HCT116 (cell line): ENCODE data around the gene CNPPD1. TPM values are rescaled to one million over a fixed set of nuclear protein-coding genes. Genes with fewer than 3 reads are reported as not detected.

ENCODE experiments used
- ATAC-seq: fragments of 200-7000 bp; cut with Tn5 transposase; 2 replicates; pipeline ENCODE4 v1.9.1; 2020; ENCODE audit warnings: mild to moderate bottlenecking, moderate library complexity
- BruUV-seq: library from RNA; stranded (reverse); fragments of 400-500 nt; replicated peaks from 2 replicates; lab custom pipeline; 2021; lab: Mats Ljungman, UMichigan
- CTCF ChIA-PET: fragments of 300-600 bp; sonication (Branson Sonifier 250); formaldehyde crosslinking; loops from one replicate; lab custom pipeline; 2021; ENCODE audit warnings: antibody characterized with exemption; lab: Charles Lee
- POLR2A ChIA-PET: fragments of 300-600, 350-600 bp; sonication (Branson Sonifier 250); formaldehyde crosslinking; loops from one replicate; lab custom pipeline; 2021; ENCODE audit warnings: antibody characterized with exemption; lab: Charles Lee
- RAD21 ChIA-PET, 2 experiments: fragments of 300-600 bp; sonication (Branson Sonifier 250); formaldehyde crosslinking; loops; one replicate each; lab custom pipeline; 2023; ENCODE audit warnings: low total read pairs in 2 of 2; ENCODE audit not compliant: uncharacterized antibody in 2 of 2, unreplicated experiment in 2 of 2, low non-redundant PET in 1 of 2; lab: Charles Lee
- DNase-seq: peaks from one replicate; pipeline ENCODE4 v3.0.0-alpha.2; 2010; ENCODE audit warnings: low read depth, low spot score
- H2AFZ ChIP-seq: fragments of 200-600 bp; shearing (Covaris generic), sonication (generic); 2 replicates; pipeline ENCODE4 v1.6.1; 2017; ENCODE audit warnings: low read depth, mixed run types, mixed read lengths, antibody characterized with exemption, low read length; ENCODE audit not compliant: poor library complexity, severe bottlenecking
- H3K27ac ChIP-seq: 2 replicates; pipeline ENCODE4 v1.5.1; 2012; ENCODE audit warnings: low read depth, low read length
- H3K27me3 ChIP-seq: fragments of 200-600 bp; sonication (generic); 2 replicates; pipeline ENCODE4 v1.6.1; 2016; ENCODE audit warnings: mixed run types, low read length, mixed read lengths; ENCODE audit not compliant: insufficient read depth
- H3K36me3 ChIP-seq, 2 experiments: fragments of 200-500 bp in 1 of 2; fragments of 200-600 bp in 1 of 2; sonication (Bioruptor generic) in 1 of 2; sonication (generic) in 1 of 2; 2 replicates each; pipeline versions ENCODE4 v1.5.1 to v1.6.1; 2014 to 2016; ENCODE audit warnings: low read length in 2 of 2, inconsistent platforms in 1 of 2, mixed read lengths in 1 of 2, mixed run types in 1 of 2; ENCODE audit not compliant: insufficient read depth in 2 of 2, control insufficient read depth in 1 of 2
- H3K4me1 ChIP-seq, 2 experiments: fragments of 200-600 bp in 1 of 2; sonication (generic) in 1 of 2; 2 replicates each; pipeline versions ENCODE4 v1.5.1 to v1.6.1; 2012 to 2017; ENCODE audit warnings: low read length in 2 of 2, inconsistent platforms in 1 of 2, mild to moderate bottlenecking in 1 of 2, mixed read lengths in 1 of 2, mixed run types in 1 of 2, moderate library complexity in 1 of 2; ENCODE audit not compliant: insufficient read depth in 2 of 2, control insufficient read depth in 1 of 2
- H3K4me2 ChIP-seq: fragments of 200-600 bp; sonication (generic); 2 replicates; pipeline ENCODE4 v1.6.1; 2017; ENCODE audit warnings: mixed run types, low read length, mixed read lengths
- H3K4me3 ChIP-seq, 2 experiments: fragments of 200-600 bp in 1 of 2; sonication (generic) in 1 of 2; replicated peaks in 1 of 2; 2 replicates each; pipeline ENCODE4 v1.5.1; 2011 to 2016; ENCODE audit warnings: low read length in 2 of 2, control low read depth in 1 of 2, low read depth in 1 of 2, mild to moderate bottlenecking in 1 of 2, mixed read lengths in 1 of 2, mixed run types in 1 of 2
- H3K79me2 ChIP-seq: fragments of 200-600 bp; sonication (generic); 2 replicates; pipeline ENCODE4 v1.6.1; 2017; ENCODE audit warnings: mild to moderate bottlenecking, mixed run types, low read length, moderate library complexity, mixed read lengths; ENCODE audit not compliant: insufficient read depth
- H3K9ac ChIP-seq: fragments of 200-600 bp; sonication (generic); 2 replicates; pipeline ENCODE4 v1.6.1; 2016; ENCODE audit warnings: low read length, mixed read lengths
- H3K9me2 ChIP-seq: fragments of 200-600 bp; sonication (generic), shearing (Covaris generic); 2 replicates; pipeline ENCODE4 v1.6.1; 2017; ENCODE audit warnings: mixed run types, mild to moderate bottlenecking, moderate library complexity; ENCODE audit not compliant: insufficient read depth
- H3K9me3 ChIP-seq, 2 experiments: fragments of 200-500 bp in 1 of 2; fragments of 200-600 bp in 1 of 2; sonication (Bioruptor generic) in 1 of 2; sonication (generic) in 1 of 2; 2 replicates each; pipeline ENCODE4 v1.6.1; 2014 to 2017; ENCODE audit warnings: low read length in 2 of 2, mixed read lengths in 2 of 2, inconsistent platforms in 1 of 2, low read depth in 1 of 2, mild to moderate bottlenecking in 1 of 2, mixed run types in 1 of 2, moderate library complexity in 1 of 2; ENCODE audit not compliant: control insufficient read depth in 1 of 2, insufficient read depth in 1 of 2
- H4K20me1 ChIP-seq: fragments of 200-600 bp; sonication (generic), shearing (Covaris generic); 2 replicates; pipeline ENCODE4 v1.6.1; 2017; ENCODE audit warnings: mixed run types, mild to moderate bottlenecking, moderate library complexity; ENCODE audit not compliant: insufficient read depth
- POLR2A ChIP-seq: IDR thresholded peaks from 2 replicates; pipeline ENCODE4 v1.7.0; 2011; ENCODE audit warnings: borderline replicate concordance; ENCODE audit not compliant: insufficient read depth, insufficient read length; ENCODE audit errors: extremely low read depth
- POLR2AphosphoS5 ChIP-seq: IDR thresholded peaks from 2 replicates; pipeline ENCODE4 v1.6.1; 2011; ENCODE audit warnings: mild to moderate bottlenecking, low read depth, low read length, moderate library complexity
- SP1 ChIP-seq: IDR thresholded peaks from 2 replicates; pipeline ENCODE4 v1.6.1; 2012; ENCODE audit warnings: low read depth
- YY1 ChIP-seq: IDR thresholded peaks from 2 replicates; pipeline ENCODE4 v1.6.1; 2011; ENCODE audit warnings: low read length, low read depth, moderate library complexity, mild to moderate bottlenecking; ENCODE audit not compliant: insufficient replicate concordance; ENCODE audit errors: extremely low read depth
- intact Hi-C: fragments of 100-400 bp; cut with micrococcal nuclease; formaldehyde crosslinking; loops from 2 replicates; pipeline ENCODE4 v1.10.0; 2022
- total RNA-seq: library from RNA; stranded (reverse); gene quantifications from one replicate; pipeline ENCODE4 v1.2.1, GENCODE V29; 2021; ENCODE audit not compliant: unreplicated experiment
- TF ChIP-seq, protein P1 (sequence below), 3 experiments: fragments of 200-600 bp in 1 of 3; sonication (generic) in 1 of 3; IDR thresholded peaks in 2 of 3; conservative IDR thresholded peaks in 1 of 3; 2 replicates each; pipeline ENCODE4 v1.5.1; 2012 to 2017; ENCODE audit warnings: low read depth in 2 of 3, low read length in 2 of 3, antibody characterized with exemption in 1 of 3, borderline replicate concordance in 1 of 3, control low read depth in 1 of 3, mild to moderate bottlenecking in 1 of 3, mixed read lengths in 1 of 3, mixed run types in 1 of 3, moderate library complexity in 1 of 3; ENCODE audit not compliant: insufficient read depth in 1 of 3

CNPPD1 gene
- total RNA-seq, 1 experiment from 2014 or later: 41.9 TPM

DNA sequence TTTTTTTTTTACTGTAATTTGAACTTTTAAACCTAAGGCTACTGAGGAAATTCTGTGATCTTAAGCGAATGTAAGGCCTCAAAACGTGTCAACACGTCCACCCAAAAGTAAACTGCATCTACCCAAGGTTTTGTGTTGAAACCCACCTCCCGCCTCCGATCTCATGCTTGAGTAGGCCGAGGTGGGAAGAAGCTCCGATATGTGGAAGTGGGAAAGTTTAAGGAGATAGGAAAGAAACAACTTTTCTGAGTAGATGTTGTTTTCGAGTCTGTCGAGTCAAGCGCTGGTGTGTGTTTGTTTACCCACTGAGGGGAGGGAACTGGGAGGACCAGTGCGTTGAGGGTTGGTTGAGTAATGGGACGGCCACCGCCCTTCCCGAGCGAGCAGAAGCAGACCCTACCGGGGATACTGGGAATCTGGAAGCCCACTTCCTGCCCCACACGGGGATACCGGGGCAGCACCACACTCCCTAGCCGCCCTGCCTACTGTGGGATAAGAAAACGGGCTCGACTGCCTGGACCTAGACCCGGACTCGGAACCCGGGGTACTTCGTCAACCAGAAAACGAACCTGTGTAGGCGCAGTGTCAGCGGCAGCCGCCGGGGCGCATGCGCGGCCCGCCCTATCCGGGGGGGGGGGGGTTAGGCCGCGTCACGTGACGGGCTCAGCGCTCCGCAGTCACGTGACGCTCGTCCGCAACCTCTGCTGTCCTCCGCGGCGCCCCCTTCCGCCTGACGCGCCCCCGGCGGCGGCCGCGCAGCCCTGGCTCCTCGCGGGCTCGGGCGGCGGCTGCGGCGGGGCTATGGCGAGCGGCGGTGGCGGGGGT lies 1.0 kb upstream of the CNPPD1 start, which contains the start of gene RETREG2:
Gene RETREG2, plus strand, starts transcription at position 724 of the 825 bp plus-strand sequence. Its CDS starts 78 bp downstream, at position 802.
- H3K4me1 ChIP-seq: peaks cover 10 to 27% of the 10 kb centered on the region in 2 experiments
- no peaks in the 10 kb centered on the region for H4K20me1 ChIP-seq
- H3K9me3 ChIP-seq: no peaks in the 10 kb centered on the region
- TF ChIP-seq, protein P1, sequence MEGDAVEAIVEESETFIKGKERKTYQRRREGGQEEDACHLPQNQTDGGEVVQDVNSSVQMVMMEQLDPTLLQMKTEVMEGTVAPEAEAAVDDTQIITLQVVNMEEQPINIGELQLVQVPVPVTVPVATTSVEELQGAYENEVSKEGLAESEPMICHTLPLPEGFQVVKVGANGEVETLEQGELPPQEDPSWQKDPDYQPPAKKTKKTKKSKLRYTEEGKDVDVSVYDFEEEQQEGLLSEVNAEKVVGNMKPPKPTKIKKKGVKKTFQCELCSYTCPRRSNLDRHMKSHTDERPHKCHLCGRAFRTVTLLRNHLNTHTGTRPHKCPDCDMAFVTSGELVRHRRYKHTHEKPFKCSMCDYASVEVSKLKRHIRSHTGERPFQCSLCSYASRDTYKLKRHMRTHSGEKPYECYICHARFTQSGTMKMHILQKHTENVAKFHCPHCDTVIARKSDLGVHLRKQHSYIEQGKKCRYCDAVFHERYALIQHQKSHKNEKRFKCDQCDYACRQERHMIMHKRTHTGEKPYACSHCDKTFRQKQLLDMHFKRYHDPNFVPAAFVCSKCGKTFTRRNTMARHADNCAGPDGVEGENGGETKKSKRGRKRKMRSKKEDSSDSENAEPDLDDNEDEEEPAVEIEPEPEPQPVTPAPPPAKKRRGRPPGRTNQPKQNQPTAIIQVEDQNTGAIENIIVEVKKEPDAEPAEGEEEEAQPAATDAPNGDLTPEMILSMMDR (IDR thresholded peaks at IDR 0.05 in 2 of 3, conservative IDR thresholded peaks at IDR 0.05 in 1 of 3; ENCODE audit: borderline replicate concordance in 1 of 3, insufficient read depth in 1 of 3, low read depth in 2 of 3, low read length in 2 of 3): peak in 1 of 3 experiments; percentile 28; a peak in 1 of 6 replicates
- TF ChIP-seq SP1 (no peak), YY1 (peak; percentile 40), POLR2A (peak; percentile 85), POLR2AphosphoS5 (peak; percentile 96)
- TF ChIP-seq, all 23 proteins: peak for 4
- no peaks in the 10 kb centered on the region for H3K9me2 ChIP-seq
- H3K36me3 ChIP-seq: peaks cover 5 to 17% of the 10 kb centered on the region in 2 experiments; a peak in 3 of 4 replicates
- H3K4me2 ChIP-seq: peak within 1 kb of the TSS; percentile 98
- H2AFZ ChIP-seq: no peak within 1 kb of the TSS
- RAD21 ChIA-PET: no interaction called here
- H3K4me3 ChIP-seq: peak within 1 kb of the TSS; percentile 87 to 93
- peaks cover 23% of the 10 kb centered on the region for H3K79me2 ChIP-seq
- peak within 1 kb of the TSS; percentile 97 for H3K27ac ChIP-seq
- intact Hi-C loops: loop anchor here (2.0 to 10.0 kb wide), 3 partner anchors 29 to 357 kb away; partner anchors contain the start of genes DNPEP and ZFAND2B
- DNase-seq (peak; percentile 84), ATAC-seq (peak; percentile 68)
- POLR2A ChIA-PET: no interaction called here
- no peaks in the 10 kb centered on the region for H3K27me3 ChIP-seq
- H3K9ac ChIP-seq: peak within 1 kb of the TSS; percentile 85
- TSS peak; percentile 46 for BruUV-seq
- CTCF ChIA-PET: no interaction called here
